HG02970 (cell line): ENCODE measurements around the gene TNFRSF1B.
A peak's percentile ranks its signal among the peaks of the same experiment; 100 is the strongest.

Experiments
- ATAC-seq: cut with Tn5 transposase; IDR thresholded peaks from one replicate; pipeline ENCODE4 v1.9.1; 2021; ENCODE audit warnings: mild to moderate bottlenecking, moderate library complexity, moderate number of reproducible peaks; ENCODE audit not compliant: unreplicated experiment, low FRiP score

TNFRSF1B gene

GRCh38 chr1:12141163-12141850 is 25.5 kb upstream of the TNFRSF1B start:
- ATAC-seq: no peak

GRCh38 chr1:12142141-12142823 is 24.5 kb upstream of the TNFRSF1B start:
- no peak for ATAC-seq

DNA sequence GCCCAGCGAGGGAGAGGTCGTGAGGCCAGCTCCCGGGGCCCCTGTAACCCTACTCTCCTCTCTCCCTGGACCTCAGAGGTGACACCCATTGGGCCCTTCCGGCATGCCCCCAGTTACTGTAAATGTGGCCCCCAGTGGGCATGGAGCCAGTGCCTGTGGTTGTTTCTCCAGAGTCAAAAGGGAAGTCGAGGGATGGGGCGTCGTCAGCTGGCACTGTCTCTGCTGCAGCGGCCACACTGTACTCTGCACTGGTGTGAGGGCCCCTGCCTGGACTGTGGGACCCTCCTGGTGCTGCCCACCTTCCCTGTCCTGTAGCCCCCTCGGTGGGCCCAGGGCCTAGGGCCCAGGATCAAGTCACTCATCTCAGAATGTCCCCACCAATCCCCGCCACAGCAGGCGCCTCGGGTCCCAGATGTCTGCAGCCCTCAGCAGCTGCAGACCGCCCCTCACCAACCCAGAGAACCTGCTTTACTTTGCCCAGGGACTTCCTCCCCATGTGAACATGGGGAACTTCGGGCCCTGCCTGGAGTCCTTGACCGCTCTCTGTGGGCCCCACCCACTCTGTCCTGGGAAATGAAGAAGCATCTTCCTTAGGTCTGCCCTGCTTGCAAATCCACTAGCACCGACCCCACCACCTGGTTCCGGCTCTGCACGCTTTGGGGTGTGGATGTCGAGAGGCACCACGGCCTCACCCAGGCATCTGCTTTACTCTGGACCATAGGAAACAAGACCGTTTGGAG is 23.7 kb upstream of the TNFRSF1B start:
- ATAC-seq: no peak

DNA sequence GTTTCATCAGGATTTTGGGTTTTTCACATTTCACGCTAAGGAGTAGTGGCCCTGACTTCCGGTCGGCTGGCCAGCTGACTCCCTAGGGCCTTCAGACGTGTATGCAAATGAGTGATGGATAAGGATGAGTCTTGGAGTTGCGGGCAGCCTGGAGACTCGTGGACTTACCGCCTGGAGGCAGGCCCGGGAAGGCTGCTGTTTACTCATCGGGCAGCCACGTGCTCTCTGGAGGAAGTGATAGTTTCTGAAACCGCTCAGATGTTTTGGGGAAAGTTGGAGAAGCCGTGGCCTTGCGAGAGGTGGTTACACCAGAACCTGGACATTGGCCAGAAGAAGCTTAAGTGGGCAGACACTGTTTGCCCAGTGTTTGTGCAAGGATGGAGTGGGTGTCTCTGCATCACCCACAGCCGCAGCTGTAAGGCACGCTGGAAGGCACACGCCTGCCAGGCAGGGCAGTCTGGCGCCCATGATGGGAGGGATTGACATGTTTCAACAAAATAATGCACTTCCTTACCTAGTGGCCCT is 23.1 kb upstream of the TNFRSF1B start:
- no peak for ATAC-seq

DNA sequence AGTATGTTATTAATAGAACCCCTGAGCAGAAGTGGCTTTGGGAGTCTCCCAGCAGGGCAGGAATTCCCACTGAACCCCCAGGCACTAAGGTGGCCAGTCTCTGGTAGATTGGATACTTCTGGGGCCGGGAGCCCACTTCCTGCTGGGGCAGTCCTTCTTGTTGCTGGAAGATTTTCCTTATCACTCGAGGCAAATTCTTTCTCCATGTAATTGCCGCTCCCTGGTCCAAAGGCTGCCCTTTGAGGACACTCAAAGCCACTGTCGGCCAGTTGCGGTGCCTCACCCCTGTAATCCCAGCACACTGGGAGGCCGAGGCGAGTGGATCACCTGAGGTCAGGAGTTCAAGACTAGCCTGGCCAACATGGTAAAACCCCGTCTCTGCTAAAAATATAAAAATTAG is 22.6 kb upstream of the TNFRSF1B start:
- no peak for ATAC-seq

- no peak for ATAC-seq
Measured at GRCh38 chr1:12144969-12145368, 21.8 kb upstream of the TNFRSF1B start.

- no peak for ATAC-seq
Measured at GRCh38 chr1:12145616-12146342, 21.0 kb upstream of the TNFRSF1B start.

GRCh38 chr1:12146343-12147112 is 20.3 kb upstream of the TNFRSF1B start:
- ATAC-seq: no peak

DNA sequence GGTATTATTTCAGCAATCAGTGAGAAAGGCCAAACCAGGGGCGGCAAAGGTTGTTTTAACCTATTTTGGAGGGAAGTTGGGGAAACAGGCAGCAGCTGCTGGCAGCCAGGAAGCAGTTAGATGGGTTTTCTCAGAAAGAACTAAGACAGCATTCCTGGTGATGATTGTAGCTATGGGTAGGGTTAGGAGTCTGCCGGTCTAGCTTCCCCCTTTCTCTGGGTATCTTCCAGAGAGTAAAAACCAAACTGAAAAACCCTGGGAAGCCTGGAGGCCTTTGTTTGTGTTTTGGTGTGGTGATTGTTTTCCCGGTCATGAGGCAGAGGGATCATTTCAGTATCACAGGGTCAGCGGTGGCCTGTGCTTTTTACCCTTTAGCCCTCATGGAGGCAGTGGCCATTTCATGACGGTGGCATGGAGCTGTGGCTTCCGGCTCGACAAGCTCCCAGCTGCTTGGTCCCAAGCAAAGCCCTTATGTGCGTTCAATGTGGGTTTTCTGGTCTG is 19.5 kb upstream of the TNFRSF1B start:
- ATAC-seq: no peak

DNA sequence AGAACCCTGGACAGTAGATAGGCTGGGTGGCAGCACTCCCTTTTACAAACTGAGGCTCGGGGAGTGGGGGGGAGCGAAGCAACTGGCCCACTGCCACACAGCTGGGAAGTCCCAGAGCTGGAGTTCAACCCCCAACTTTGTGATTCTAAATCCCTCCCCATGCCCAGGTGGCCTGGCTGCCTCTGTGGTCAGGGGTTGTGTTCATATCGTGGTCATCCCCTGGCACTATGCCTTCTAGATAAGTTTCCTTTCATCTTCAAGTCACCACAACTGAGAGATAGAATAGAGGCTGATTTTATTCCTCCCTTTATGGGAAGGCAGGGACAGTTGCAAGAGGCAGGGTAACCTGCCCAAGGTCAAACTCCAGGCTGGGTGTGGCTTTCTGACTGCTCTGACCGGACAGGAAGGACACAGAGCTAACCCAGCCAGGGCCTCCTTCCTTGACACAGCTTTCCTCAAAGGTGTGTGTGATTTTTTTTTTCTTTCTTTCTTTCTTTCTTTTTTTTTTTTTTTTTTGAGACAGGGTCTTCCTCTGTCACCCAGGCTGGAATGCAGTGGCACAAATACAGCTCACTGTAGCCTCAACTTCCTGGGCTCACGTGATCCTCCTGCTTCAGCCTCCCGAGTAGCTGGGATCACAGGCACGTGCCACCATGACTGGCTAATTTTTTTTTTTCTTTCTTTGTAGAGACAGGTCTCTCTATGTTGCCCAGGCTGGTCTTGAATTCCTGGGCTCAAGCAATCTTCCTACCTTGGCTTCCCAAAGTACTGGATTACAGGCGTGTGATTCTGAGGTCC is 18.4 kb upstream of the TNFRSF1B start:
- no peak for ATAC-seq

DNA sequence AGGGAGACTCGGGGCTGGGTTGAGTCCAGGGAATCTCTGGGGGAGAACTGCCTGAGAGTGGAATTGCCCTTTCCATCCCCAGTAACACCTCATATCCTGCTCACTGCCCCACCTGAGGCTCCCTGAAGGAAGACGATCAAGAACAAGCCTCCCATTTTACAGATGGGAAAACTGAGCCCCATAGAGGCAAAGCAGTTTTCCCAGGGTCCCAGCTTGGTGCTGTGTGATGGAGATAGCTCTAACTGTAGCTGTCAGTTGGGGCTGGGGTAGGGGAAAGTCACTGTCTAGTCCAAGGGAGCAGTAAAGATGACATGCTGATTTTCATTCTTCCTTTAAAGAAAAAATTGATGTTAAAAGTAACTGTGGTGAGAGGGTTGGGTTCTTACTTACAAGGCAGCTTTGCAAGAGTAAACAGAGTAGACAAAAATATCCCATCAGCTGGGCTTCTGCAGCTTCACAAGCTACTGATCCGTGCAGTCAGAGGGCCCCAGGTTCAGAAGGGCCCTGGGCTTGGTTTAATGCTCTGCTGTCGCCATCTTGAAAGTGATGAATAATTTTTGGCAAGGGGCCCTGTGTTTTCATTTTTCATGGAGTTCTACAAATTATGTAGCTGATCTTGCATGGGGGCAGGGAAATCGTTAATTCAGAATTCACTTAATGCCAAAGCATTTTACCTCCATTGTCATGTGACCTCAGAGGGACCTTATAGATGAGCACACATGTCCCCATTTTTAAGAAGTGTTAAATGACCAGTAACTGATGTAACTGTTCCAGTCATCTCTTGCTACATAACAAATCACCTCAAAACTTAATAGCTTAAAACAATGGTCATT is 17.6 kb upstream of the TNFRSF1B start:
- ATAC-seq: no peak

DNA sequence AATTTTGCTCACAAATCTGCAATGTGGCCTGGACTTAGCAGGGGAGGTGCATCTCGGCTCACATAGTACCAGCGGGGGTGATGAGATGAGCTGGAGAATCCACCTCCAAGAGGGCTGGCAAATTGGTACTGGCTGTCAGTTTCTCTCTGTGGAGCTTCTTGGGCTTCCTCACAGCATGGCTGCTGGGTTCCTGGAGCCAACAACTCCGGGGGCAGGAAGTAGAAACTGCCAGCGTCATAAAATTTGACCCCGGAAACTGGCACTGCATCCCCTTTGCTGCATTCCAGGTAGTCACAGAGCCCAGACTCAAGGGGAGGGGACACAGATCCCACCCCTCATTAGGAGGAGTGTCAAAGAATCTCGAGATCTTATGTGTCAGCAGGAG is 17.0 kb upstream of the TNFRSF1B start:
- no peak for ATAC-seq

DNA sequence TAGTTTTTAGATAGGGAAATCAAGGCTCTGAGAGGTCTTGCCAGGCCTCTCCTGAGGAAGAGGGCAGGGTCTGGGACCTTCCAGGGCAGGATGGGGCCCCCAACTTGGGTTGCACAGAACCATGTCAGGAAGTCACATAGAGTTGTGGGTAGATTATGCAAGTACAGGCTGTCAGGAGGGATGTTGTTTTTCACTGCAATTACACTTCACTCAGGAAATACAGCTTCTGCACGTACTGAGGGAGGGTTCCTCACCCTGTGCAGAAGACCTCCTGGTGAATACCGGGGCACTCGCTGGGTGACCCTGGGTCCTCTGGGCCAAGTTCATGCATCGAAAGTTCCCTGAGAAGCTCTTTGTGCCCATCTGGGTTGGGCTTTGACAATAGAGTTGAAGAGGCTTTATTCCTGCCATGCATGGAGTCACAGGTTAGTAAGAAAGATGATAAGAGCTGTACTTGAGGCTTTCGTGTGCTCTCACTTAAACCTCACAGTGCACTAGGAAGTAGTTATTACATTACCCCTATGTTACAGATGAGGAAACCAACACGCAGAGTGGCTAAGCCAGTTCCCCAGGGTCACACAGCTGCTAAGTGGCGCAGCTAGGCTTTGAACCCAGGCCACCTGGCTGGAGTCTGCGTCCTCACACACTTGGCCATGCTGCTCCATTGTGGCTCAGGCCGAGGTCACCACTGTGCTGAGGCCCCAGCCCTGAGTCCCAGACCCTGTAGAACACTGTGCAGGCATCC is 16.2 kb upstream of the TNFRSF1B start:
- no peak for ATAC-seq

DNA sequence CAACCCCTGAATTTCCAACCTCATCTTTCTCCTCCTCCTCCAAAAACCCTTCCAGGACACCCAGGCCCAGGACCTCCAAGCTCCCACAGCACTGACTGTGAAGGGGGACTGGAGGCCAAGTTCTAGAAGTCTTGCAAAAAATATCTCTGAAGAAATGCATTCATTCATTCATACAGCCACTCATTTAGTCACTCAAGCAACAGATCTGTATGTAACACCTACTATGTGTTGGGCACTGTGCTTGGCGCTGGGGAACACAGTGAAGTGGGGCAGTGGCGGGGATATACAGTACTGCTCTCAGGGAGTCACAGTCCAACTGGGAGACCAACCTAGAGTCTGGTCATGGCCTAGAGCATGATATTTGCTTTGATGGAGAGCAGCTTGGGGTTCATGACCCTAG is 15.3 kb upstream of the TNFRSF1B start:
- no peak for ATAC-seq

GRCh38 chr1:12152113-12152891 is 14.5 kb upstream of the TNFRSF1B start:
- peak; percentile 52 for ATAC-seq

- no peak for ATAC-seq
Measured at GRCh38 chr1:12153181-12153785, 13.5 kb upstream of the TNFRSF1B start.
